Small intestine (tissue), 7 donors: ENCODE measurements around the gene TTC7B. TPM values are rescaled to one million over a fixed set of nuclear protein-coding genes. Genes with fewer than 3 reads are reported as not detected.
A peak's percentile ranks its signal among the peaks of the same experiment; 100 is the strongest.

Source experiments
- DNase-seq, 2 donors: peaks; one replicate each; pipeline versions ENCODE4 v3.0.0 to v3.0.0-alpha.2; 2013
- FAIRE-seq: peaks from 2 replicates; lab custom pipeline; 2012; peaks lifted over from hg19 to GRCh38; lab: Jason Lieb, UNC
- H3K27ac ChIP-seq, 3 donors: one replicate each; pipeline ENCODE4 v1.5.1; 2013; ENCODE audit warnings: low read length in 2 of 3, mild to moderate bottlenecking in 2 of 3, control low read depth in 1 of 3, inconsistent platforms in 1 of 3, low read depth in 1 of 3, moderate library complexity in 1 of 3
- H3K27me3 ChIP-seq, 3 donors: one replicate each; pipeline ENCODE4 v1.6.1; 2013; ENCODE audit warnings: low read length in 3 of 3, inconsistent platforms in 1 of 3; ENCODE audit not compliant: control insufficient read depth in 3 of 3, insufficient read depth in 3 of 3
- H3K36me3 ChIP-seq, 3 donors: one replicate each; pipeline ENCODE4 v1.6.1; 2013; ENCODE audit warnings: low read length in 3 of 3, inconsistent platforms in 1 of 3, low read depth in 1 of 3, mild to moderate bottlenecking in 1 of 3, moderate library complexity in 1 of 3; ENCODE audit not compliant: control insufficient read depth in 3 of 3, insufficient read depth in 2 of 3
- H3K4me1 ChIP-seq, 3 donors: one replicate each; pipeline ENCODE4 v1.6.1; 2013; ENCODE audit warnings: low read length in 2 of 3, inconsistent platforms in 1 of 3, low read depth in 1 of 3, mild to moderate bottlenecking in 1 of 3, moderate library complexity in 1 of 3; ENCODE audit not compliant: control insufficient read depth in 3 of 3, insufficient read depth in 2 of 3
- H3K4me3 ChIP-seq, 3 donors: one replicate each; pipeline ENCODE4 v1.5.1; 2013; ENCODE audit warnings: low read length in 3 of 3, control low read depth in 1 of 3, inconsistent platforms in 1 of 3, low read depth in 1 of 3, mild to moderate bottlenecking in 1 of 3, moderate library complexity in 1 of 3
- H3K9me3 ChIP-seq, 2 donors: one replicate each; pipeline ENCODE4 v1.6.1; 2013; ENCODE audit warnings: low read depth in 1 of 2, low read length in 1 of 2; ENCODE audit not compliant: control insufficient read depth in 2 of 2, insufficient read depth in 1 of 2
- WGBS, 3 donors: extraction: QIAGEN DNeasy Blood & Tissue Kit; methylation state at CpG; one replicate each; pipeline ENCODE4 v1.1.7; 2013; 5-methylcytosine and 5-hydroxymethylcytosine counted together
- polyA plus RNA-seq, 4 donors: library from polyadenylated mRNA; stranded (reverse) in 3 of 4; unstranded in 1 of 4; fragments of 200-250 nt in 3 of 4; fragments of 120-200 nt in 1 of 4; gene quantifications; one replicate each; pipeline versions ENCODE4 v1.2.1 to v1.2.3, GENCODE V29; 2013
- donor health status: healthy with polysubstance abuse.
- donor health status: control.
- donor health status: control.
- donor health status: Bipolar disorder and iron deficiency.
- donor health status: healthy.

The TTC7B gene
- polyA plus RNA-seq, 4 donors = 2.9 to 8.8 (median 4.3) TPM

- H3K27ac ChIP-seq = no peak overlapping the region
- H3K4me1 ChIP-seq = peaks cover 0 to 7% (median 0%) of the 10 kb centered on the region in 3 donors
- H3K27me3 ChIP-seq = no peaks in the 10 kb centered on the region
- H3K9me3 ChIP-seq = no peaks in the 10 kb centered on the region
- 53 to 69% (median 59%) methylated on average over 2 of the region's 2 CpGs for WGBS, 3 donors
- no peak overlapping the region for H3K4me3 ChIP-seq
- no peak for FAIRE-seq
- H3K36me3 ChIP-seq = no peaks in the 10 kb centered on the region
- no peak for DNase-seq
These were observed 119.1 kb downstream of the TTC7B start for GRCh38 chr14:90697132-90697531.

GRCh38 chr14:90696720-90697119 is 119.5 kb downstream of the TTC7B start:
- Histone ChIP-seq H3K4me1 (peaks cover 0 to 7% (median 0%) of the 10 kb centered on the region in 3 donors), H3K9me3 (no peaks in the 10 kb centered on the region), H3K4me3 (no peak overlapping the region), H3K27ac (no peak overlapping the region), H3K27me3 (no peaks in the 10 kb centered on the region), H3K36me3 (no peaks in the 10 kb centered on the region)
- DNase-seq = no peak
- no peak for FAIRE-seq
- 61 to 78% (median 73%) methylated on average over 4 of the region's 4 CpGs for WGBS, 3 donors

- Histone ChIP-seq H3K27ac (no peak overlapping the region), H3K9me3 (no peaks in the 10 kb centered on the region), H3K4me1 (peaks cover 0 to 7% (median 0%) of the 10 kb centered on the region in 3 donors), H3K36me3 (no peaks in the 10 kb centered on the region), H3K4me3 (no peak overlapping the region), H3K27me3 (no peaks in the 10 kb centered on the region)
- no peak for FAIRE-seq
- WGBS, 3 donors = 73 to 79% (median 74%) methylated on average over 12 of the region's 12 CpGs
- no peak for DNase-seq
These were observed 120.1 kb downstream of the TTC7B start for GRCh38 chr14:90695997-90696660.

- no peak for DNase-seq
- H3K27me3 ChIP-seq = no peaks in the 10 kb centered on the region
- FAIRE-seq = no peak
- 75 to 78% (median 77%) methylated on average over 3 of the region's 3 CpGs for WGBS, 3 donors
- no peak overlapping the region for H3K27ac ChIP-seq
- H3K4me1 ChIP-seq = peaks cover 0 to 7% (median 0%) of the 10 kb centered on the region in 3 donors
- H3K9me3 ChIP-seq = no peaks in the 10 kb centered on the region
- H3K4me3 ChIP-seq = no peak overlapping the region
- H3K36me3 ChIP-seq = no peaks in the 10 kb centered on the region
These were observed 122.8 kb downstream of the TTC7B start for GRCh38 chr14:90693413-90693812.

DNA sequence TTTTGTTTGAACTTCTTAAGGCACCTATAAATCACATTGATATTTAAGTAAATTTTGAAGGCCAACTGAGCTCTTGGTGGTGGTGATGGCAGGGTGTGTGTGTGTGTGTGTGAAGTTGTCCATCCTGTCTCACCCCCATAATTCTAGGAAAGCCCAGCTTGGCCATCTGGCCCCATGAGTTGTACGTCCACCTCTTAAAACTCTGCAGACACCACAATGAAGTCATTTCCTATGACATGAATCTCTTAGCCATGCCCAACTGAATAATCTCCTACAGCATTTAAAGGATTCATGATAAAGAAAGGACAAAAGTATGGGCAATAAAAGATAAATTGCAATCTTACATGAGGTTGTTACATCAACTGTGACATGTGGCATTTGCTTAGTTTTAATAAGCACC is 123.4 kb downstream of the TTC7B start:
- peaks cover 0 to 6% (median 0%) of the 10 kb centered on the region in 3 donors for H3K4me1 ChIP-seq
- DNase-seq (no peak), FAIRE-seq (no peak)
- WGBS, 3 donors = 70 to 83% (median 81%) methylated on average over 1 of the region's 1 CpG
- H3K27me3 ChIP-seq = no peaks in the 10 kb centered on the region
- H3K4me3 ChIP-seq = no peak overlapping the region
- H3K9me3 ChIP-seq = no peaks in the 10 kb centered on the region
- H3K27ac ChIP-seq = no peak overlapping the region
- H3K36me3 ChIP-seq = no peaks in the 10 kb centered on the region

- Histone ChIP-seq H3K27ac (no peak overlapping the region), H3K4me3 (no peak overlapping the region), H3K4me1 (no peaks in the 10 kb centered on the region), H3K9me3 (no peaks in the 10 kb centered on the region), H3K36me3 (peaks cover 0 to 2% (median 0%) of the 10 kb centered on the region in 3 donors), H3K27me3 (no peaks in the 10 kb centered on the region)
- FAIRE-seq (peak; percentile 64), DNase-seq (no peak)
- WGBS, 3 donors = 80 to 82% (median 81%) methylated on average over 2 of the region's 2 CpGs
These were observed 124.2 kb downstream of the TTC7B start for GRCh38 chr14:90692061-90692460.

GRCh38 chr14:90691627-90692026 is 124.6 kb downstream of the TTC7B start:
- Histone ChIP-seq H3K9me3 (no peaks in the 10 kb centered on the region), H3K27ac (no peak overlapping the region), H3K4me3 (no peak overlapping the region), H3K36me3 (peaks cover 0 to 2% (median 0%) of the 10 kb centered on the region in 3 donors), H3K27me3 (no peaks in the 10 kb centered on the region), H3K4me1 (no peaks in the 10 kb centered on the region)
- DNase-seq = no peak
- WGBS, 3 donors = 95 to 100% (median 100%) methylated on average over 2 of the region's 2 CpGs
- no peak for FAIRE-seq

- 90 to 95% (median 95%) methylated on average over 5 of the region's 5 CpGs for WGBS, 3 donors
- Histone ChIP-seq H3K27ac (no peak overlapping the region), H3K27me3 (no peaks in the 10 kb centered on the region), H3K4me1 (no peaks in the 10 kb centered on the region), H3K9me3 (no peaks in the 10 kb centered on the region), H3K36me3 (peaks cover 0 to 2% (median 0%) of the 10 kb centered on the region in 3 donors), H3K4me3 (no peak overlapping the region)
- no peak for DNase-seq
- no peak for FAIRE-seq
These were observed 128.6 kb downstream of the TTC7B start for GRCh38 chr14:90687680-90688079.

GRCh38 chr14:90682615-90683014 is 133.6 kb downstream of the TTC7B start:
- H3K27ac ChIP-seq = no peak overlapping the region
- WGBS, 3 donors = 93 to 96% (median 94%) methylated on average over 7 of the region's 7 CpGs
- FAIRE-seq (no peak), DNase-seq (no peak)
- peaks cover 0 to 2% (median 0%) of the 10 kb centered on the region in 3 donors for H3K36me3 ChIP-seq
- no peaks in the 10 kb centered on the region for H3K27me3 ChIP-seq
- H3K4me3 ChIP-seq = no peak overlapping the region
- H3K4me1 ChIP-seq = no peaks in the 10 kb centered on the region
- no peaks in the 10 kb centered on the region for H3K9me3 ChIP-seq
